ENCODE results near the gene FOXP4. TPM values are rescaled to one million over a fixed set of nuclear protein-coding genes. Genes with fewer than 3 reads are reported as not detected.

Gene FOXP4
- total and polyA plus RNA-seq, 2 donors from 2014 or later = 14.0 to 33.2 TPM

DNA sequence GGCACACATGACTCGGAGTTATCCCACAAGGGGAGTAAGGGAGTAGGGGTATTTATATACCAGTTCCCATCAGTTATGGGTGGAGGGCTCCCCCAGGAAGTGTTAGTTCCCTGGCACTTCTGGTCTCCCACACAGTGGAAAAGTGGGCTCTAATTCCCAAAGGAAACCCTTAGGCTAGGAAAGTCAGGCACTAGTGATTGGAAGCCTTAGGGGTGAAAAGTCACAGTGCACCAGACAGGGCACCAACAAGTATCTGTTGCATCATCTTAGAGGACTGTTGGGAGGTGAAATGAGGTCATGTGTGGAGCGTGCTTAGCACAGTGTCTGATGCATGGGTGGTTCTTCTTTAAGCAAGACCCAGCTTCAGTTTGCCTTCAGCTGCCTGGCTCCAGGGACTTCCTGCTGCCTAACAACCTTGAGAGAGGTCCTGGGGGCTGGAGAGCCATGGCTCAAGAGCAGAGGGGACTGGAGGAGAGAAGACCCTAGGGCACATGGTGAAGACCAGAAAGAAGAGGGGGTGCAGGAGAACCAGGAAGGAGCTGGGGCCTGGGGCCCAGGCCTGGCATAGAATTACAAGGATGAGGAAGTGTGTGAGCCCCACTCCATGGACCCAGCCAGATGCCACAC is 7.5 kb upstream of the FOXP4 start:
- Histone ChIP-seq H3K4me1 (ENCODE audit: control insufficient read depth in 2 of 3, insufficient read depth in 2 of 3, low read depth in 1 of 3, low read length in 3 of 3) (peaks cover 0 to 18% (median 0%) of the 10 kb centered on the region in 3 donors), H3K36me3 (ENCODE audit: control insufficient read depth in 2 of 3, insufficient read depth in 3 of 3, low read length in 3 of 3) (no peaks in the 10 kb centered on the region), H3K27me3 (ENCODE audit: control insufficient read depth, insufficient read depth, low read length) (no peaks in the 10 kb centered on the region), H3K4me3 (ENCODE audit: low read length in 3 of 3) (no peak overlapping the region), H3K9me3 (ENCODE audit: control insufficient read depth in 2 of 3, insufficient read depth in 1 of 3, low read length in 3 of 3) (no peaks in the 10 kb centered on the region), H3K27ac (ENCODE audit: low read depth in 2 of 2, low read length in 2 of 2) (no peak overlapping the region), H3K9ac (ENCODE audit: low read length in 3 of 3) (no peak overlapping the region)
- intact Hi-C loops (cut with DNase I) = no loop called here
- FAIRE-seq (no peak), DNase-seq (peak in 2 of 5 donors; percentile 35 to 62)
- TF ChIP-seq, protein P1, sequence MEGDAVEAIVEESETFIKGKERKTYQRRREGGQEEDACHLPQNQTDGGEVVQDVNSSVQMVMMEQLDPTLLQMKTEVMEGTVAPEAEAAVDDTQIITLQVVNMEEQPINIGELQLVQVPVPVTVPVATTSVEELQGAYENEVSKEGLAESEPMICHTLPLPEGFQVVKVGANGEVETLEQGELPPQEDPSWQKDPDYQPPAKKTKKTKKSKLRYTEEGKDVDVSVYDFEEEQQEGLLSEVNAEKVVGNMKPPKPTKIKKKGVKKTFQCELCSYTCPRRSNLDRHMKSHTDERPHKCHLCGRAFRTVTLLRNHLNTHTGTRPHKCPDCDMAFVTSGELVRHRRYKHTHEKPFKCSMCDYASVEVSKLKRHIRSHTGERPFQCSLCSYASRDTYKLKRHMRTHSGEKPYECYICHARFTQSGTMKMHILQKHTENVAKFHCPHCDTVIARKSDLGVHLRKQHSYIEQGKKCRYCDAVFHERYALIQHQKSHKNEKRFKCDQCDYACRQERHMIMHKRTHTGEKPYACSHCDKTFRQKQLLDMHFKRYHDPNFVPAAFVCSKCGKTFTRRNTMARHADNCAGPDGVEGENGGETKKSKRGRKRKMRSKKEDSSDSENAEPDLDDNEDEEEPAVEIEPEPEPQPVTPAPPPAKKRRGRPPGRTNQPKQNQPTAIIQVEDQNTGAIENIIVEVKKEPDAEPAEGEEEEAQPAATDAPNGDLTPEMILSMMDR (IDR thresholded peaks at IDR 0.05; ENCODE audit: borderline replicate concordance, extremely low read depth, insufficient read depth) = no peak

DNA sequence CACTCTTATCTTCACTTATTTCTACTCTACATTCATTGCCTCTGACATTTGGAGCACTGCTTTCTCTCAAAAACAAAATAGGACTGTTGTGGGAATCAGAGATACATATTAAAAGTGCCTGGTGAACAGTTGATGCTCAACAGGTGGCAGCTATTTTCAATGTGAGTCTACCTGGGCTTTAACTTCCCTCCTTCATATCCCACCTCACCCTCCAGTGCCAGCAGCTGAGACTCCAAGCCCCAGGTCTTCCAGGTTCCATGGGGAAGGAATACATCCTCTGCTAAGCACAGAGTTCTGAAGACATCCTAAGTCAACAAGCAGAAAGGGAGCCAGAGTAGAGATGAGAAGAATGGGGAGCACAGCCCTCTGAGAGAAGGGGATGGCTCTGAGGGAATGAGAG is 7.0 kb upstream of the FOXP4 start:
- H3K36me3 ChIP-seq (ENCODE audit: control insufficient read depth in 2 of 3, insufficient read depth in 3 of 3, low read length in 3 of 3) = no peaks in the 10 kb centered on the region
- no peak overlapping the region for H3K9ac ChIP-seq (ENCODE audit: low read length in 3 of 3)
- FAIRE-seq = no peak
- no peak overlapping the region for H3K27ac ChIP-seq (ENCODE audit: low read depth in 2 of 2, low read length in 2 of 2)
- TF ChIP-seq, protein P1 (IDR thresholded peaks at IDR 0.05; ENCODE audit: borderline replicate concordance, extremely low read depth, insufficient read depth) = no peak
- H3K4me1 ChIP-seq (ENCODE audit: control insufficient read depth in 2 of 3, insufficient read depth in 2 of 3, low read depth in 1 of 3, low read length in 3 of 3) = peaks cover 0 to 18% (median 0%) of the 10 kb centered on the region in 3 donors
- DNase-seq = no peak
- intact Hi-C loops (cut with DNase I) = no loop called here
- no peak overlapping the region for H3K4me3 ChIP-seq (ENCODE audit: low read length in 3 of 3)
- H3K27me3 ChIP-seq (ENCODE audit: control insufficient read depth, insufficient read depth, low read length) = no peaks in the 10 kb centered on the region
- no peaks in the 10 kb centered on the region for H3K9me3 ChIP-seq (ENCODE audit: control insufficient read depth in 2 of 3, insufficient read depth in 1 of 3, low read length in 3 of 3)

DNA sequence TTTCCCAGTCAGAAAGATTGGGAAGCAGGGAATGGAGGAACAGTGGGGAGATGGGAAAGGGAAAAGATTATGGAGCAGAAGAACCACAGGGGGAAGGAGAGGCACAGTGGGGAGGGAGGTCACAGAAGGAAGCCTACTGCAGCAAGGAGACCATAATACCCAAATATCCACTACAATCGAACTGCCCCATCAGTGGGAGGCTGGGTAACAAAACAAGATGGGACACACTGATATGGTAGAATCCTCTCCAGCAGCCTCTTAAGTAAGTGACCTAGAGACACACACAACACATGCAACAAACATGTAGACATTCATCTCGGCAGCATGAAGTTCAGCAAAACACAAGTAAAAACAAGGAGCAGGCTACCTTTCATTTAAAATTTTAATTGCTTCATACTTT is 4.8 kb upstream of the FOXP4 start:
- no peak overlapping the region for H3K4me3 ChIP-seq (ENCODE audit: low read length in 3 of 3)
- no peak overlapping the region for H3K9ac ChIP-seq (ENCODE audit: low read length in 3 of 3)
- H3K36me3 ChIP-seq (ENCODE audit: control insufficient read depth in 2 of 3, insufficient read depth in 3 of 3, low read length in 3 of 3) = no peaks in the 10 kb centered on the region
- no peaks in the 10 kb centered on the region for H3K9me3 ChIP-seq (ENCODE audit: control insufficient read depth in 2 of 3, insufficient read depth in 1 of 3, low read length in 3 of 3)
- peaks cover 0 to 24% (median 6%) of the 10 kb centered on the region in 3 donors for H3K4me1 ChIP-seq (ENCODE audit: control insufficient read depth in 2 of 3, insufficient read depth in 2 of 3, low read depth in 1 of 3, low read length in 3 of 3)
- intact Hi-C loops (cut with DNase I) = no loop called here
- FAIRE-seq (no peak), DNase-seq (no peak)
- no peaks in the 10 kb centered on the region for H3K27me3 ChIP-seq (ENCODE audit: control insufficient read depth, insufficient read depth, low read length)
- TF ChIP-seq, protein P1 (IDR thresholded peaks at IDR 0.05; ENCODE audit: borderline replicate concordance, extremely low read depth, insufficient read depth) = no peak
- no peak overlapping the region for H3K27ac ChIP-seq (ENCODE audit: low read depth in 2 of 2, low read length in 2 of 2)

DNA sequence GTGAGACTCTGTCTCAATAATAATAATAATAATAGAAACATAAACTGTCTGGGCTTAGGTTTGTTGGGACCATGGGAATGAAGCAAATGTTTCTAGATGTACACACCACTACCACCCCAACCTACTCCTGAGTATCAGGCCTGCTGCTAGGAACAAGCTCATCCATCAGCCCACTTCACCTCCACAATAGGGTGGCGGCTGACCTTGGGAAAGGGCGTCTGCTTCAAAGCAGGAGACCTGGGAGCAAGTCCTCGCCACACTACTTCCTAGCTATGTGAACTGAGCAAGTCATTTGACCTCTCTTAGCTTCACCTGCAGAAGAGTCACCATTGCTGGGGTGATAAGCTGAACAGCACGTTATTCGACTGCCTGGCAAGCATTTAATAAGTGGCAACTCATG is 3.1 kb upstream of the FOXP4 start:
- Histone ChIP-seq H3K9me3 (ENCODE audit: control insufficient read depth in 2 of 3, insufficient read depth in 1 of 3, low read length in 3 of 3) (no peaks in the 10 kb centered on the region), H3K36me3 (ENCODE audit: control insufficient read depth in 2 of 3, insufficient read depth in 3 of 3, low read length in 3 of 3) (no peaks in the 10 kb centered on the region), H3K9ac (ENCODE audit: low read length in 3 of 3) (no peak overlapping the region), H3K4me3 (ENCODE audit: low read length in 3 of 3) (no peak overlapping the region), H3K27ac (ENCODE audit: low read depth in 2 of 2, low read length in 2 of 2) (no peak overlapping the region), H3K4me1 (ENCODE audit: control insufficient read depth in 2 of 3, insufficient read depth in 2 of 3, low read depth in 1 of 3, low read length in 3 of 3) (peaks cover 0 to 19% (median 6%) of the 10 kb centered on the region in 3 donors), H3K27me3 (ENCODE audit: control insufficient read depth, insufficient read depth, low read length) (no peaks in the 10 kb centered on the region)
- DNase-seq (peak in 1 of 5 donors; percentile 45), FAIRE-seq (no peak)
- intact Hi-C loops (cut with DNase I) = no loop called here
- TF ChIP-seq, protein P1 (IDR thresholded peaks at IDR 0.05; ENCODE audit: borderline replicate concordance, extremely low read depth, insufficient read depth) = no peak

Measured in kidney (tissue), 14 donors.